Smooth muscle cell (in vitro differentiated cells): ENCODE data around the gene RABGAP1L. TPM values are rescaled to one million over a fixed set of nuclear protein-coding genes. Genes with fewer than 3 reads are reported as not detected.

Experiments
- DNase-seq: peaks from one replicate; lab custom pipeline; 2025; ENCODE audit not compliant: unreplicated experiment; lab: John Stamatoyannopoulos, UW
- H2AFZ ChIP-seq: fragments of 200-600 bp; sonication (generic); 2 replicates; pipeline ENCODE4 v1.6.0; 2016; ENCODE audit warnings: antibody characterized with exemption, low read depth, mild to moderate bottlenecking
- H3F3A ChIP-seq: fragments of 200-600 bp; sonication (generic); 2 replicates; pipeline ENCODE4 v1.6.0; 2017; ENCODE audit warnings: antibody characterized with exemption, low read depth
- H3K27ac ChIP-seq: fragments of 200-600 bp; sonication (generic); 2 replicates; pipeline ENCODE4 v1.5.1; 2016; ENCODE audit warnings: low read depth, mild to moderate bottlenecking
- H3K27me3 ChIP-seq: fragments of 200-600 bp; sonication (generic); 2 replicates; pipeline ENCODE4 v1.6.1; 2016; ENCODE audit warnings: low read depth, mild to moderate bottlenecking
- H3K36me3 ChIP-seq: fragments of 200-600 bp; sonication (generic); 2 replicates; pipeline ENCODE4 v1.5.1; 2016; ENCODE audit warnings: low read depth
- H3K4me1 ChIP-seq: fragments of 200-600 bp; sonication (generic); 2 replicates; pipeline ENCODE4 v1.5.1; 2016; ENCODE audit warnings: low read depth
- H3K4me2 ChIP-seq: fragments of 200-600 bp; sonication (generic); 2 replicates; pipeline ENCODE4 v1.6.0; 2016; ENCODE audit warnings: mild to moderate bottlenecking
- H3K4me3 ChIP-seq: fragments of 200-600 bp; sonication (generic); 2 replicates; pipeline ENCODE4 v1.5.1; 2016; ENCODE audit warnings: mild to moderate bottlenecking
- H3K79me2 ChIP-seq: fragments of 200-600 bp; sonication (generic); 2 replicates; pipeline ENCODE4 v1.6.0; 2016; ENCODE audit warnings: low read depth, mild to moderate bottlenecking
- H3K9ac ChIP-seq: fragments of 200-600 bp; sonication (generic); 2 replicates; pipeline ENCODE4 v1.6.0; 2016; ENCODE audit warnings: low read depth
- H3K9me3 ChIP-seq: fragments of 200-600 bp; sonication (generic); replicated peaks from 2 replicates; pipeline ENCODE4 v1.5.1; 2016; ENCODE audit warnings: low read depth
- H4K20me1 ChIP-seq: fragments of 200-600 bp; sonication (generic); 2 replicates; pipeline ENCODE4 v1.6.0; 2016; ENCODE audit warnings: low read depth
- CTCF ChIP-seq: fragments of 200-600 bp; sonication (generic); IDR thresholded peaks from 2 replicates; pipeline ENCODE4 v1.5.1; 2017; ENCODE audit warnings: borderline replicate concordance, mild to moderate bottlenecking, antibody characterized with exemption; ENCODE audit not compliant: insufficient read depth, poor library complexity, severe bottlenecking
- WGBS: methylation state at CpG from one replicate; pipeline ENCODE4 v1.1.7; 2016; ENCODE audit warnings: low lambda C conversion rate; 5-methylcytosine and 5-hydroxymethylcytosine counted together
- polyA plus RNA-seq: library from polyadenylated mRNA; unstranded; fragments of >200 nt; fragmentation: Nextera tagmentation; extraction: Ambion mirVana; gene quantifications from 2 replicates; pipeline ENCODE4 v1.2.1, GENCODE V29; 2016
- total RNA-seq: library from RNA; depleted of rRNA; stranded (reverse); fragments of >200 nt; gene quantifications from 2 replicates; pipeline ENCODE4 v1.2.3, GENCODE V29; 2014

RABGAP1L gene
- total and polyA plus RNA-seq, 2 experiments from 2014 or later, result 4.8 to 24.7 TPM

DNA sequence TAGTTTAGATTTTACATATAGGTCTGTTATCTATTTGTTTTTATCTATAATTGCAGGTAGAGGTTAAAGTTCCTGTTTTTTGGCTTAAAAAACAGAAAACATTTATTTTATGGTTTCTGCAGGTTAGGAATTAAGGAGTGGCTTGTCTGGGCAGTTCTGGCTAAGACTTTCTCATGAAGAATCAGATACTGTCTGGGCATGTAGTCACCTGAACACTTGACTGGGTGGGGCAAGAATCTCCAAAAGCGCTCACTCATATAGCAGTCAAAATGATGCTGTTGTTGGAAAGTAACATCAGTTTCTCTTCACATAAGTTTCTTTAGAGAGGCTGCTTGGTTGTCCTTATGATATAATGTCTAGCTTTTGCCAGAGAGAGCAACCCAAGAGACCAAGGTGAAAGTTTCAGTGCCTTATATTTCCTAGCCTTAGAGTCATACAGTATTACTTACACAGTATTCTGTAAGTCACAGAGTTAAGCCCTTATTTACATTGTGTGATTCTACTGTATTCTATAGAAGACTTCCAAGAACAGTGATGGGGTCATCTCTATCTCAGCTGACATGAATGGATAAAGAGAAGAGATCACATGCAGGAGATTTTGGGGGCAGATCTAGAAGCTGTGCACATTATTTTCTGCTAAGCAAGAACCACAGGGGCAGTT, 163.0 kb downstream of the RABGAP1L start:
- Histone ChIP-seq H3K27me3 (no peaks in the 10 kb centered on the region), H3K79me2 (no peaks in the 10 kb centered on the region), H3K27ac (peak overlapping the region; percentile 9), H3K4me1 (no peaks in the 10 kb centered on the region), H3K9ac (no peak overlapping the region), H2AFZ (no peak overlapping the region), H3K4me2 (no peak overlapping the region), H4K20me1 (no peaks in the 10 kb centered on the region), H3K4me3 (no peak overlapping the region), H3F3A (no peaks in the 10 kb centered on the region), H3K9me3 (peaks cover 39% of the 10 kb centered on the region), H3K36me3 (peaks cover 24% of the 10 kb centered on the region)
- no peak for TF ChIP-seq CTCF
- DNase-seq, result no peak
- 97% methylated on average over 1 of the region's 1 CpG for WGBS

DNA sequence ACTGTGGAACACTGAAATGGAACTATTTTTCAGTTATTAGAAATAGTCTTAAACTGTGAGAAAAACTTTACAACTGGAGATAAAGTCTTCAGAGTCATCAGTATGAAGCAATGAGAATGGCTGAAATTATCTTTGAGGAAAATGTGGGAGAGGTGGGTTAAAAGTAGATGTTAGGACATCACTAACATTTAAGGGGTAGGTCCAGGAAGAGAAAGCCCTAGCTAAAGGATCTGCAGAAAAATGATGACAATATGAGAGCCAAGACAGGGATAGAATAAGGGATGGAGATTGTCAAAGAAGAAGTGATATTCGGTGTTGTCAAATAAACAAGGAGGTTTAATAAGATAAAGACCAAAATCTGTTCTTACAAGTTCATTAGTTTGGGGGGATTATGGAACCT, 165.2 kb downstream of the RABGAP1L start:
- Histone ChIP-seq H3K27ac (no peak overlapping the region), H3F3A (no peaks in the 10 kb centered on the region), H4K20me1 (no peaks in the 10 kb centered on the region), H3K79me2 (no peaks in the 10 kb centered on the region), H2AFZ (no peak overlapping the region), H3K27me3 (no peaks in the 10 kb centered on the region), H3K36me3 (peaks cover 22% of the 10 kb centered on the region), H3K9me3 (peaks cover 42% of the 10 kb centered on the region), H3K4me1 (no peaks in the 10 kb centered on the region), H3K4me2 (no peak overlapping the region), H3K9ac (no peak overlapping the region), H3K4me3 (no peak overlapping the region)
- no peak for DNase-seq
- TF ChIP-seq CTCF, result no peak
- WGBS, result 100% methylated on average over 1 of the region's 1 CpG

GRCh38 chr1:174324939-174325338, 165.6 kb downstream of the RABGAP1L start:
- Histone ChIP-seq H3K4me1 (no peaks in the 10 kb centered on the region), H3K4me3 (no peak overlapping the region), H3K79me2 (no peaks in the 10 kb centered on the region), H3K36me3 (peaks cover 18% of the 10 kb centered on the region), H2AFZ (no peak overlapping the region), H3K9ac (no peak overlapping the region), H3K27ac (no peak overlapping the region), H3K9me3 (peaks cover 42% of the 10 kb centered on the region), H3K4me2 (no peak overlapping the region), H4K20me1 (no peaks in the 10 kb centered on the region), H3F3A (no peaks in the 10 kb centered on the region), H3K27me3 (no peaks in the 10 kb centered on the region)
- no peak for DNase-seq
- 96% methylated on average over 1 of the region's 1 CpG for WGBS
- TF ChIP-seq CTCF, result no peak

- peaks cover 36% of the 10 kb centered on the region for H3K9me3 ChIP-seq
- WGBS, result 94% methylated on average over 3 of the region's 3 CpGs
- no peak overlapping the region for H3K4me2 ChIP-seq
- H3F3A ChIP-seq, result no peaks in the 10 kb centered on the region
- H3K79me2 ChIP-seq, result no peaks in the 10 kb centered on the region
- H3K27ac ChIP-seq, result no peak overlapping the region
- no peaks in the 10 kb centered on the region for H3K4me1 ChIP-seq
- no peak overlapping the region for H3K9ac ChIP-seq
- TF ChIP-seq CTCF, result no peak
- H3K4me3 ChIP-seq, result no peak overlapping the region
- H4K20me1 ChIP-seq, result no peaks in the 10 kb centered on the region
- H2AFZ ChIP-seq, result no peak overlapping the region
- no peaks in the 10 kb centered on the region for H3K27me3 ChIP-seq
- no peak for DNase-seq
- peaks cover 14% of the 10 kb centered on the region for H3K36me3 ChIP-seq
Observed at GRCh38 chr1:174326278-174326677, 167.0 kb downstream of the RABGAP1L start.
